Activated CD8-positive, alpha-beta memory T cell treated with anti-CD3 and anti-CD28 coated beads, Interleukin-2, amount 50 U/mL, for 4 hours (primary cell): ENCODE data around the gene CARM1.
"Not testable (repeated sequence)": the region's sequence is repeated elsewhere in the genome, so short reads cannot be mapped to it uniquely, and the experiment has no call there.

Source experiments
- DNase-seq: peaks from one replicate; pipeline ENCODE4 v3.0.0-alpha.2; 2020

Gene CARM1

GRCh38 chr19:10935371-10936059, 64.2 kb downstream of the CARM1 start:
- no peak for DNase-seq

- DNase-seq, result no peak
Observed at GRCh38 chr19:10936661-10937084, 65.3 kb downstream of the CARM1 start.

GRCh38 chr19:10941649-10942048, 70.3 kb downstream of the CARM1 start:
- not testable (repeated sequence) for DNase-seq

- not testable (repeated sequence) for DNase-seq
Observed at GRCh38 chr19:10943412-10943811, 72.1 kb downstream of the CARM1 start.

- no peak for DNase-seq
Observed at GRCh38 chr19:10945264-10945663, 73.9 kb downstream of the CARM1 start.

- no peak for DNase-seq
Observed at GRCh38 chr19:10946958-10947657, 75.8 kb downstream of the CARM1 start.

GRCh38 chr19:10952809-10953208, 81.5 kb downstream of the CARM1 start:
- DNase-seq, result no peak

GRCh38 chr19:10959277-10959968, 88.1 kb downstream of the CARM1 start:
- not testable (repeated sequence) for DNase-seq

GRCh38 chr19:10960314-10961072, 89.1 kb downstream of the CARM1 start, which contains the start of gene SMARCA4:
TSS of gene SMARCA4 (plus strand) at chr19:10961030. CDS start at chr19:10984152, 23,122 bp downstream.
- DNase-seq, result peak; percentile 98

GRCh38 chr19:10961073-10961860, 89.9 kb downstream of the CARM1 start:
- no peak for DNase-seq

- no peak for DNase-seq
Observed at GRCh38 chr19:10962863-10963262, 91.5 kb downstream of the CARM1 start.

- no peak for DNase-seq
Observed at GRCh38 chr19:10963865-10964264, 92.5 kb downstream of the CARM1 start.

- no peak for DNase-seq
Observed at GRCh38 chr19:10964903-10965302, 93.5 kb downstream of the CARM1 start.

- DNase-seq, result no peak
Observed at GRCh38 chr19:10965398-10965797, 94.0 kb downstream of the CARM1 start.

- no peak for DNase-seq
Observed at GRCh38 chr19:10966809-10967208, 95.5 kb downstream of the CARM1 start.

GRCh38 chr19:10968527-10969135, 97.3 kb downstream of the CARM1 start:
- no peak for DNase-seq

GRCh38 chr19:10971107-10971726, 99.9 kb downstream of the CARM1 start:
- no peak for DNase-seq
